ENCODE results near the gene STYX. TPM values are rescaled to one million over a fixed set of nuclear protein-coding genes. Genes with fewer than 3 reads are reported as not detected.
A peak's percentile ranks its signal among the peaks of the same experiment; 100 is the strongest.

Gene STYX
- total RNA-seq, 3 donors from 2014 or later: 8.1 to 14.4 (median 9.5) TPM

DNA sequence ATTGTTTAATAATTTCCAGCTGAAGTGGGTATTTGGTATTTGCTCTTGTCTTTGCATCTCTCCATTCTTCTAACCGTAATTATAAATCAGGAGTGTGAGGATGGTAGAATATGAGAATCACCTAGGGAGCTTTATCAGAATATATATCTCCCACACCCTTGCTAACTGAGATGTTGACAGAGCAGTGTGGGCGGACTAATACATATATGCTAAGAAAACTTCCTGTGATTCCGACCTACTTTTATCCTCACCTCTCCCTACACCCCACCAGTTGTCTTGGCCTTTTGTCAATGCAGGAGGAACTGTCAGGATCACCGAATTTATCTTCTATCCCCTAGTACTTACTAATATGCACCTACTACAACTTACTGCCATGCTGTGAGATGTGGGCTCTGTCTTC, 76.1 kb downstream of the STYX start:
- TF ChIP-seq, protein P1, sequence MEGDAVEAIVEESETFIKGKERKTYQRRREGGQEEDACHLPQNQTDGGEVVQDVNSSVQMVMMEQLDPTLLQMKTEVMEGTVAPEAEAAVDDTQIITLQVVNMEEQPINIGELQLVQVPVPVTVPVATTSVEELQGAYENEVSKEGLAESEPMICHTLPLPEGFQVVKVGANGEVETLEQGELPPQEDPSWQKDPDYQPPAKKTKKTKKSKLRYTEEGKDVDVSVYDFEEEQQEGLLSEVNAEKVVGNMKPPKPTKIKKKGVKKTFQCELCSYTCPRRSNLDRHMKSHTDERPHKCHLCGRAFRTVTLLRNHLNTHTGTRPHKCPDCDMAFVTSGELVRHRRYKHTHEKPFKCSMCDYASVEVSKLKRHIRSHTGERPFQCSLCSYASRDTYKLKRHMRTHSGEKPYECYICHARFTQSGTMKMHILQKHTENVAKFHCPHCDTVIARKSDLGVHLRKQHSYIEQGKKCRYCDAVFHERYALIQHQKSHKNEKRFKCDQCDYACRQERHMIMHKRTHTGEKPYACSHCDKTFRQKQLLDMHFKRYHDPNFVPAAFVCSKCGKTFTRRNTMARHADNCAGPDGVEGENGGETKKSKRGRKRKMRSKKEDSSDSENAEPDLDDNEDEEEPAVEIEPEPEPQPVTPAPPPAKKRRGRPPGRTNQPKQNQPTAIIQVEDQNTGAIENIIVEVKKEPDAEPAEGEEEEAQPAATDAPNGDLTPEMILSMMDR (IDR thresholded peaks at IDR 0.05): no peak
- intact Hi-C loops (cut with DNase I, micrococcal nuclease): no loop called here
- Histone ChIP-seq H3K4me1 (ENCODE audit: low read depth) (no peaks in the 10 kb centered on the region), H3K4me3 (no peak overlapping the region), H3K9me3 (no peaks in the 10 kb centered on the region), H3K36me3 (ENCODE audit: low read depth) (no peaks in the 10 kb centered on the region)
- DNase-seq (no peak), ATAC-seq (no peak)

DNA sequence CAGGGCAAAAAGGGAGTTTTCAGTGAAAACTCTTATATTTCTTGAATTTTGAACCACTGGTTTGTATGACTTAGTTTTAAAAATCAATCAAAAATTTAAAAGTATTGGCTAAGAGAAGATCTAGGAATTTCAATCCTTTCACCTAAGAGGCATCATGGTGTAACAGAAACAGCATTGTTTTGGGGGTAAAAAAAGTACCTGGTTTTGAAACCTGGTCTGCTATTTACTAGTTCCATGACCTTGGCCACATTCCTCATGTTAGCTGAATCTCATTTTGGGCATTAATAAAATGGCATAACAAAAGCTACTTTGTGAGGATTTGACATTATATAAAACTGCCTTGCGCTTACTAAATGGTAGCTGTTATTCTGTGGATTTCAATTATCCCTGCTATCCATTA, 78.1 kb downstream of the STYX start:
- Histone ChIP-seq H3K9me3 (no peaks in the 10 kb centered on the region), H3K4me3 (no peak overlapping the region), H3K36me3 (ENCODE audit: low read depth) (no peaks in the 10 kb centered on the region), H3K4me1 (ENCODE audit: low read depth) (no peaks in the 10 kb centered on the region)
- ATAC-seq (no peak), DNase-seq (no peak)
- intact Hi-C loops (cut with DNase I, micrococcal nuclease): no loop called here
- TF ChIP-seq, protein P1 (IDR thresholded peaks at IDR 0.05): no peak

GRCh38 chr14:52821805-52822250, 91.9 kb downstream of the STYX start:
- Histone ChIP-seq H3K4me1 (ENCODE audit: low read depth) (peaks cover 8% of the 10 kb centered on the region), H3K9me3 (no peaks in the 10 kb centered on the region), H3K36me3 (ENCODE audit: low read depth) (no peaks in the 10 kb centered on the region), H3K4me3 (no peak overlapping the region)
- TF ChIP-seq, protein P1 (IDR thresholded peaks at IDR 0.05): no peak
- intact Hi-C loops (cut with DNase I, micrococcal nuclease): loop anchor here (5.0 to 10.0 kb wide), 2 partner anchors 140 to 233 kb away; no protein-coding TSS in a partner anchor
- DNase-seq (peak in 1 of 3 donors; percentile 31), ATAC-seq (no peak)

- DNase-seq: no peak
- Histone ChIP-seq H3K36me3 (ENCODE audit: low read depth) (no peaks in the 10 kb centered on the region), H3K9me3 (no peaks in the 10 kb centered on the region), H3K4me3 (no peak overlapping the region), H3K4me1 (ENCODE audit: low read depth) (peaks cover 8% of the 10 kb centered on the region)
- ATAC-seq: no peak
- TF ChIP-seq, protein P1 (IDR thresholded peaks at IDR 0.05): no peak
- intact Hi-C loops (cut with DNase I, micrococcal nuclease): loop anchor here (5.0 to 10.0 kb wide), 2 partner anchors 138 to 230 kb away; no protein-coding TSS in a partner anchor
These were observed 94.5 kb downstream of the STYX start for GRCh38 chr14:52824462-52824861.

Other genes with a start within 250 kb of the STYX start
- gene TXNDC16, start 177.7 kb upstream of the STYX start, total RNA-seq: 10 to 100 TPM in 1 of 3 donors, 1 to 10 TPM in 2; 8.6 to 10.3 (median 9.7) TPM
- under 1 TPM; 0.43 to 0.82 (median 0.51) TPM for gene GPR137C, start 177.3 kb upstream of the STYX start, total RNA-seq
- gene ERO1A, start 34.6 kb upstream of the STYX start, total RNA-seq: 10 to 100 TPM; 45.1 to 67.5 (median 55.4) TPM
- 10 to 100 TPM; 68.1 to 70.3 (median 69.7) TPM for gene PSMC6, start 23.0 kb upstream of the STYX start, total RNA-seq
- gene GNPNAT1, start 61.4 kb downstream of the STYX start, total RNA-seq: 10 to 100 TPM; 19.9 to 33.1 (median 21.4) TPM
- 100 to 1,000 TPM in 1 of 3 donors, 10 to 100 TPM in 1, 1 to 10 TPM in 1; 6.9 to 228 (median 22.9) TPM for gene FERMT2, start 220.9 kb downstream of the STYX start, total RNA-seq